H7 (cell line): ENCODE data around the gene SERINC2. TPM values are rescaled to one million over a fixed set of nuclear protein-coding genes. Genes with fewer than 3 reads are reported as not detected.

ENCODE experiments used
- DNase-seq: peaks from one replicate; pipeline ENCODE4 v3.0.0; 2012
- H3K27me3 ChIP-seq: 2 replicates; pipeline ENCODE4 v1.6.0; 2011; ENCODE audit warnings: mild to moderate bottlenecking, low read length; ENCODE audit not compliant: control insufficient read depth, insufficient read depth
- H3K36me3 ChIP-seq: replicated peaks from 2 replicates; pipeline ENCODE4 v1.5.1; 2011; ENCODE audit warnings: low read length; ENCODE audit not compliant: control insufficient read depth, insufficient read depth
- H3K4me3 ChIP-seq: 2 replicates; pipeline ENCODE4 v1.5.1; 2011; ENCODE audit warnings: low read depth, mild to moderate bottlenecking, control low read depth, low read length, moderate library complexity; ENCODE audit not compliant: insufficient read depth
- total RNA-seq: library from RNA; depleted of rRNA; stranded (reverse); fragments of >200 nt; shearing (Covaris generic); gene quantifications from 2 replicates; pipeline ENCODE4 v1.2.3, GENCODE V29; 2014

The SERINC2 gene
- total RNA-seq, 1 experiment from 2014 or later = 40.0 TPM

GRCh38 chr1:31414980-31415370, 2.0 kb downstream of the SERINC2 start:
- Histone ChIP-seq H3K4me3 (no peak overlapping the region), H3K27me3 (peaks cover 4% of the 10 kb centered on the region), H3K36me3 (no peaks in the 10 kb centered on the region)
- DNase-seq = no peak

- Histone ChIP-seq H3K4me3 (no peak overlapping the region), H3K36me3 (no peaks in the 10 kb centered on the region), H3K27me3 (peaks cover 4% of the 10 kb centered on the region)
- peak; percentile 9 for DNase-seq
Measured at GRCh38 chr1:31415658-31416057, 2.6 kb downstream of the SERINC2 start.

GRCh38 chr1:31416101-31416736, 3.2 kb downstream of the SERINC2 start:
- H3K36me3 ChIP-seq = no peaks in the 10 kb centered on the region
- no peak overlapping the region for H3K4me3 ChIP-seq
- peak; percentile 36 for DNase-seq
- H3K27me3 ChIP-seq = peaks cover 4% of the 10 kb centered on the region

- Histone ChIP-seq H3K36me3 (no peaks in the 10 kb centered on the region), H3K4me3 (no peak overlapping the region), H3K27me3 (peaks cover 2% of the 10 kb centered on the region; the same call in 1 of the 2 replicates)
- no peak for DNase-seq
Measured at GRCh38 chr1:31417148-31417547, 4.1 kb downstream of the SERINC2 start.

- no peak overlapping the region for H3K4me3 ChIP-seq
- H3K36me3 ChIP-seq = no peaks in the 10 kb centered on the region
- H3K27me3 ChIP-seq = no peaks in the 10 kb centered on the region; the same call in 1 of the 2 replicates
- DNase-seq = no peak
Measured at GRCh38 chr1:31418626-31419323, 5.8 kb downstream of the SERINC2 start.

GRCh38 chr1:31420716-31421115, 7.7 kb downstream of the SERINC2 start:
- H3K27me3 ChIP-seq = no peaks in the 10 kb centered on the region
- no peak overlapping the region for H3K4me3 ChIP-seq
- no peaks in the 10 kb centered on the region for H3K36me3 ChIP-seq
- DNase-seq = no peak

GRCh38 chr1:31421371-31422040, 8.5 kb downstream of the SERINC2 start:
- H3K36me3 ChIP-seq = no peaks in the 10 kb centered on the region
- DNase-seq = peak; percentile 77
- no peaks in the 10 kb centered on the region for H3K27me3 ChIP-seq
- no peak overlapping the region for H3K4me3 ChIP-seq

GRCh38 chr1:31422505-31423319, 9.7 kb downstream of the SERINC2 start:
- Histone ChIP-seq H3K36me3 (peaks cover 2% of the 10 kb centered on the region; the same call in 1 of the 2 replicates), H3K4me3 (no peak overlapping the region), H3K27me3 (no peaks in the 10 kb centered on the region)
- peak; percentile 91 for DNase-seq

GRCh38 chr1:31423418-31423947, 10.5 kb downstream of the SERINC2 start:
- no peak for DNase-seq
- Histone ChIP-seq H3K4me3 (no peak overlapping the region), H3K27me3 (no peaks in the 10 kb centered on the region), H3K36me3 (peaks cover 2% of the 10 kb centered on the region; the same call in 1 of the 2 replicates)

- peaks cover 2% of the 10 kb centered on the region; the same call in 1 of the 2 replicates for H3K36me3 ChIP-seq
- no peaks in the 10 kb centered on the region for H3K27me3 ChIP-seq
- no peak overlapping the region for H3K4me3 ChIP-seq
- no peak for DNase-seq
Measured at GRCh38 chr1:31424568-31424967, 11.6 kb downstream of the SERINC2 start.

- no peaks in the 10 kb centered on the region for H3K27me3 ChIP-seq
- DNase-seq = no peak
- peaks cover 2% of the 10 kb centered on the region; the same call in 1 of the 2 replicates for H3K36me3 ChIP-seq
Measured at GRCh38 chr1:31425301-31426081, 12.5 kb downstream of the SERINC2 start.

GRCh38 chr1:31426249-31426922, 13.4 kb downstream of the SERINC2 start:
- H3K36me3 ChIP-seq = peaks cover 2% of the 10 kb centered on the region; the same call in 1 of the 2 replicates
- no peak for DNase-seq
- no peaks in the 10 kb centered on the region for H3K27me3 ChIP-seq
- H3K4me3 ChIP-seq = no peak overlapping the region

More at GRCh38 chr1:31425301-31426081, 12.5 kb downstream of the SERINC2 start:
- H3K4me3 ChIP-seq = no peak overlapping the region

- peaks cover 2% of the 10 kb centered on the region; the same call in 1 of the 2 replicates for H3K36me3 ChIP-seq
Measured at GRCh38 chr1:31427322-31427721, 14.3 kb downstream of the SERINC2 start.

More at GRCh38 chr1:31427322-31427721, 14.3 kb downstream of the SERINC2 start:
- H3K4me3 ChIP-seq = no peak overlapping the region
- H3K27me3 ChIP-seq = no peaks in the 10 kb centered on the region
- no peak for DNase-seq
